Panc1 (cell line): ENCODE measurements around the gene IL1RAPL1. TPM values are rescaled to one million over a fixed set of nuclear protein-coding genes. Genes with fewer than 3 reads are reported as not detected.

Experiments used
- ATAC-seq: fragments of 200-7000 bp; cut with Tn5 transposase; 2 replicates; pipeline ENCODE4 v1.9.1; 2020; ENCODE audit warnings: mild to moderate bottlenecking, moderate library complexity
- BruUV-seq: library from RNA; stranded (reverse); fragments of 400-500 nt; replicated peaks from 2 replicates; lab custom pipeline; 2021; lab: Mats Ljungman, UMichigan
- CTCF ChIA-PET: fragments of 300-600 bp; sonication (Branson Sonifier 250); formaldehyde crosslinking; loops from one replicate; lab custom pipeline; 2022; ENCODE audit warnings: antibody characterized with exemption; lab: Charles Lee
- POLR2A ChIA-PET: fragments of 300-600 bp; sonication (Branson Sonifier 250); formaldehyde crosslinking; loops from one replicate; lab custom pipeline; 2022; ENCODE audit warnings: antibody characterized with exemption; lab: Charles Lee
- DNase-seq: peaks from one replicate; pipeline ENCODE4 v3.0.0-alpha.2; 2010; ENCODE audit warnings: low read depth, low spot score
- H3K27ac ChIP-seq: 2 replicates; pipeline ENCODE4 v1.5.1; 2011; ENCODE audit warnings: mild to moderate bottlenecking, low read length, inconsistent platforms
- H3K27me3 ChIP-seq: fragments of 200-500 bp; sonication (Bioruptor generic); 2 replicates; pipeline ENCODE4 v1.6.0; 2014; ENCODE audit warnings: low read length, inconsistent platforms; ENCODE audit not compliant: control insufficient read depth, insufficient read depth
- H3K36me3 ChIP-seq: fragments of 200-500 bp; sonication (Bioruptor generic); 2 replicates; pipeline ENCODE4 v1.5.1; 2014; ENCODE audit warnings: inconsistent platforms, mild to moderate bottlenecking, low read length, moderate library complexity; ENCODE audit not compliant: control insufficient read depth, insufficient read depth
- H3K4me1 ChIP-seq: 2 replicates; pipeline ENCODE4 v1.5.1; 2011; ENCODE audit warnings: inconsistent platforms, mild to moderate bottlenecking, low read length, moderate library complexity; ENCODE audit not compliant: control insufficient read depth, insufficient read depth
- H3K4me3 ChIP-seq, 2 experiments: 2 replicates each; pipeline ENCODE4 v1.5.1; 2011 to 2012; ENCODE audit warnings: low read depth in 2 of 2, low read length in 2 of 2, mild to moderate bottlenecking in 2 of 2, inconsistent platforms in 1 of 2, moderate library complexity in 1 of 2
- H3K9me3 ChIP-seq: fragments of 200-500 bp; sonication (Bioruptor generic); 2 replicates; pipeline ENCODE4 v1.5.1; 2014; ENCODE audit warnings: low read depth, mild to moderate bottlenecking, inconsistent platforms, low read length, moderate library complexity; ENCODE audit not compliant: control insufficient read depth, insufficient read depth
- POLR2AphosphoS5 ChIP-seq: IDR thresholded peaks from 2 replicates; pipeline ENCODE4 v1.6.1; 2012; ENCODE audit warnings: mild to moderate bottlenecking, low read depth, low read length, moderate library complexity
- REST ChIP-seq, 2 experiments: IDR thresholded peaks; 2 replicates each; pipeline ENCODE4 v1.6.1; 2011 to 2012; ENCODE audit warnings: low read depth in 2 of 2, control low read depth in 1 of 2, low read length in 1 of 2, mild to moderate bottlenecking in 1 of 2, moderate library complexity in 1 of 2; ENCODE audit not compliant: insufficient read depth in 1 of 2
- SIN3A ChIP-seq: IDR thresholded peaks from 2 replicates; pipeline ENCODE4 v1.6.1; 2012; ENCODE audit warnings: low read depth, mild to moderate bottlenecking, low read length, moderate library complexity, borderline replicate concordance; ENCODE audit not compliant: insufficient read depth
- TCF7L2 ChIP-seq: IDR thresholded peaks from 2 replicates; pipeline ENCODE4 v1.6.1; 2011; ENCODE audit warnings: mild to moderate bottlenecking, low read depth, low read length, inconsistent platforms
- in situ Hi-C: cut with HindIII; loops from 2 replicates; pipeline ENCODE4 v1.10.0; 2016; ENCODE audit warnings: low sequenced_read_pairs, low pct_unique_long_range_greater_than_20kb
- intact Hi-C: fragments of 100-400 bp; cut with micrococcal nuclease; formaldehyde crosslinking; loops from one replicate; pipeline ENCODE4 v1.10.0; 2022; ENCODE audit not compliant: unreplicated experiment
- microRNA-seq: library from miRNA; unstranded; fragments of <30 nt; microRNA quantifications from one replicate; pipeline ENCODE4 v1.1.0, GENCODE V29; 2020; ENCODE audit not compliant: unreplicated experiment
- total RNA-seq: library from RNA; stranded (reverse); gene quantifications from one replicate; pipeline ENCODE4 v1.2.1, GENCODE V29; 2021; ENCODE audit not compliant: unreplicated experiment
- TF ChIP-seq, protein P1 (sequence below): fragments of 450-650 bp; IDR thresholded peaks from 2 replicates; pipeline ENCODE4 v1.5.1; 2017; ENCODE audit warnings: mild to moderate bottlenecking

Gene IL1RAPL1
- total RNA-seq, 1 experiment from 2014 or later = 0.59 TPM

DNA sequence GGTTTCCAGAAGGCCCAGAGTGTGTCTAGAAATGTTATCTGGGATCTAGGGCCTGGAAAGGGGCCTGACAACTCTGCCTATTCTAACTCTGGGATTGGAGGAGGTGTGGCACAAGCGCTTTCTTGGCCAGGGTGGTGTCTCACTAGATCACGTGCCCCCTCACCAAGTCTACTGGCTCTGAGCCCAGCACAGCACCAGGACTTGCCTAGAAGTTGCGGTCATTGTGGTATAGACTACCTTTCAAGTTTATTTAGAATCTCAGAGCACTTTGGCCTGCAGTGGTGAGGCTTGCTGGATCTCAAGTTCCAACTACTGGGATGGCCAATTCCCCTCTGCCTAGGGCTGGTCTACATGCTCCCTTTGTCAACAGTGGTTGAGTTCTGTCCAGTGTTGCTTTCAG, 1404.8 kb downstream of the IL1RAPL1 start:
- TF ChIP-seq POLR2AphosphoS5 (no peak), TCF7L2 (no peak), SIN3A (no peak), REST (IDR thresholded peaks at IDR 0.05; ENCODE audit: insufficient read depth in 1 of 2, low read depth in 2 of 2, low read length in 1 of 2) (no peak)
- TF ChIP-seq, protein P1, sequence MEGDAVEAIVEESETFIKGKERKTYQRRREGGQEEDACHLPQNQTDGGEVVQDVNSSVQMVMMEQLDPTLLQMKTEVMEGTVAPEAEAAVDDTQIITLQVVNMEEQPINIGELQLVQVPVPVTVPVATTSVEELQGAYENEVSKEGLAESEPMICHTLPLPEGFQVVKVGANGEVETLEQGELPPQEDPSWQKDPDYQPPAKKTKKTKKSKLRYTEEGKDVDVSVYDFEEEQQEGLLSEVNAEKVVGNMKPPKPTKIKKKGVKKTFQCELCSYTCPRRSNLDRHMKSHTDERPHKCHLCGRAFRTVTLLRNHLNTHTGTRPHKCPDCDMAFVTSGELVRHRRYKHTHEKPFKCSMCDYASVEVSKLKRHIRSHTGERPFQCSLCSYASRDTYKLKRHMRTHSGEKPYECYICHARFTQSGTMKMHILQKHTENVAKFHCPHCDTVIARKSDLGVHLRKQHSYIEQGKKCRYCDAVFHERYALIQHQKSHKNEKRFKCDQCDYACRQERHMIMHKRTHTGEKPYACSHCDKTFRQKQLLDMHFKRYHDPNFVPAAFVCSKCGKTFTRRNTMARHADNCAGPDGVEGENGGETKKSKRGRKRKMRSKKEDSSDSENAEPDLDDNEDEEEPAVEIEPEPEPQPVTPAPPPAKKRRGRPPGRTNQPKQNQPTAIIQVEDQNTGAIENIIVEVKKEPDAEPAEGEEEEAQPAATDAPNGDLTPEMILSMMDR = no peak
- in situ Hi-C loops = no loop called here
- Histone ChIP-seq H3K4me1 (no peaks in the 10 kb centered on the region), H3K9me3 (no peaks in the 10 kb centered on the region), H3K27me3 (no peaks in the 10 kb centered on the region), H3K4me3 (no peak overlapping the region), H3K27ac (no peak overlapping the region), H3K36me3 (no peaks in the 10 kb centered on the region)
- no TSS peak for BruUV-seq
- ATAC-seq (no peak), DNase-seq (no peak)
- intact Hi-C loops = no loop called here
- POLR2A ChIA-PET = no interaction called here
- CTCF ChIA-PET = no interaction called here

DNA sequence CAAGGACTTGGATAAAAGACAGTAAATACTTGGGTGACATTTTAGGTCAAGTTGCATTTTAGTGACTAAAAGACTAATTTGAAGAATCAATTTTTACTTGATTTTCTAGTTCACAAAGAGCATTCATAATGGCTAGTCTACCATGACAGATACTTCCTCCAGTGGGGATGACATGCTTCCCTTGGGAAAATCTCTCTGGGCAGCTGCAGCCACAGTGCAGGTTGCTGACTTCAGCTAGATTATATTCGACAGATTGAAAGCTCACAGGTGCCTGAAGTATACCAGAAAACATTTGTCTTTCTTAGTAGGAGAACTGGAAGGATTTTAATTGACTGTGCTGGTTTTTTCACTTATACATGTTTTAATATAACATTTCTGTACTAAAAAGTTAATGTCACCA, 1418.6 kb downstream of the IL1RAPL1 start:
- in situ Hi-C loops = no loop called here
- no peak for ATAC-seq
- Histone ChIP-seq H3K4me1 (no peaks in the 10 kb centered on the region), H3K9me3 (no peaks in the 10 kb centered on the region), H3K36me3 (no peaks in the 10 kb centered on the region), H3K27ac (no peak overlapping the region), H3K27me3 (no peaks in the 10 kb centered on the region), H3K4me3 (no peak overlapping the region)
- ChIA-PET POLR2A (no interaction called here), CTCF (no interaction called here)
- BruUV-seq = no TSS peak
- intact Hi-C loops = no loop called here
- no peak for TF ChIP-seq TCF7L2
- no peak for TF ChIP-seq POLR2AphosphoS5
- no peak for TF ChIP-seq REST (IDR thresholded peaks at IDR 0.05; ENCODE audit: insufficient read depth in 1 of 2, low read depth in 2 of 2, low read length in 1 of 2)
- TF ChIP-seq SIN3A = no peak
- TF ChIP-seq, protein P1 = no peak
- no peak for DNase-seq

Small RNA genes within 50 kb of the gene (microRNA-seq; reads per million reads assigned to microRNA genes)
- not detected for gene MIR4666B
